Parathyroid adenoma (tissue), 2 donors: Measurements from ENCODE around the gene CASP8AP2.
"Not testable (repeated sequence)": the region's sequence is repeated elsewhere in the genome, so short reads cannot be mapped to it uniquely, and the experiment has no call there.

Experiments
- H2AFZ ChIP-seq: fragments of 300-600 bp; sonication (generic); one replicate; pipeline ENCODE4 v1.7.0; 2017; ENCODE audit warnings: antibody characterized with exemption, mild to moderate bottlenecking
- H3K27ac ChIP-seq: fragments of 300-600 bp; sonication (generic); one replicate; pipeline ENCODE4 v1.7.0; 2017
- H3K27me3 ChIP-seq: fragments of 300-600 bp; sonication (generic); one replicate; pipeline ENCODE4 v1.7.0; 2017; ENCODE audit warnings: low read length; ENCODE audit not compliant: control insufficient read depth, insufficient read depth
- H3K36me3 ChIP-seq: fragments of 300-600 bp; sonication (generic); one replicate; pipeline ENCODE4 v1.7.0; 2017; ENCODE audit warnings: low read length; ENCODE audit not compliant: control insufficient read depth, insufficient read depth
- H3K4me1 ChIP-seq: fragments of 300-600 bp; sonication (generic); one replicate; pipeline ENCODE4 v1.7.0; 2017; ENCODE audit warnings: control low read depth
- H3K4me2 ChIP-seq: fragments of 300-600 bp; sonication (generic); one replicate; pipeline ENCODE4 v1.7.0; 2017; ENCODE audit warnings: low read length
- H3K4me3 ChIP-seq: fragments of 300-600 bp; sonication (generic); one replicate; pipeline ENCODE4 v1.7.0; 2017; ENCODE audit warnings: low read depth, low read length
- H3K79me2 ChIP-seq: fragments of 300-600 bp; sonication (generic); one replicate; pipeline ENCODE4 v1.7.0; 2017; ENCODE audit warnings: control low read depth
- H3K9ac ChIP-seq: fragments of 300-600 bp; sonication (generic); one replicate; pipeline ENCODE4 v1.7.0; 2017; ENCODE audit warnings: mild to moderate bottlenecking
- H3K9me3 ChIP-seq: fragments of 300-600 bp; sonication (generic); one replicate; pipeline ENCODE4 v1.7.0; 2017; ENCODE audit warnings: low read length; ENCODE audit not compliant: control insufficient read depth
- TF ChIP-seq, protein P1 (sequence below): fragments of 300-600 bp; sonication (generic); IDR thresholded peaks from one replicate; pipeline ENCODE4 v1.7.0; 2017; ENCODE audit warnings: antibody characterized with exemption, mild to moderate bottlenecking
- donor health status: primary hyperparathyroidism.

The CASP8AP2 gene

GRCh38 chr6:89888871-89889270 lies 59.2 kb downstream of the CASP8AP2 start:
- TF ChIP-seq, protein P1, sequence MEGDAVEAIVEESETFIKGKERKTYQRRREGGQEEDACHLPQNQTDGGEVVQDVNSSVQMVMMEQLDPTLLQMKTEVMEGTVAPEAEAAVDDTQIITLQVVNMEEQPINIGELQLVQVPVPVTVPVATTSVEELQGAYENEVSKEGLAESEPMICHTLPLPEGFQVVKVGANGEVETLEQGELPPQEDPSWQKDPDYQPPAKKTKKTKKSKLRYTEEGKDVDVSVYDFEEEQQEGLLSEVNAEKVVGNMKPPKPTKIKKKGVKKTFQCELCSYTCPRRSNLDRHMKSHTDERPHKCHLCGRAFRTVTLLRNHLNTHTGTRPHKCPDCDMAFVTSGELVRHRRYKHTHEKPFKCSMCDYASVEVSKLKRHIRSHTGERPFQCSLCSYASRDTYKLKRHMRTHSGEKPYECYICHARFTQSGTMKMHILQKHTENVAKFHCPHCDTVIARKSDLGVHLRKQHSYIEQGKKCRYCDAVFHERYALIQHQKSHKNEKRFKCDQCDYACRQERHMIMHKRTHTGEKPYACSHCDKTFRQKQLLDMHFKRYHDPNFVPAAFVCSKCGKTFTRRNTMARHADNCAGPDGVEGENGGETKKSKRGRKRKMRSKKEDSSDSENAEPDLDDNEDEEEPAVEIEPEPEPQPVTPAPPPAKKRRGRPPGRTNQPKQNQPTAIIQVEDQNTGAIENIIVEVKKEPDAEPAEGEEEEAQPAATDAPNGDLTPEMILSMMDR, result no peak
- Histone ChIP-seq H3K9me3 (no peaks in the 10 kb centered on the region), H3K9ac (no peak overlapping the region)

GRCh38 chr6:89890845-89891528 lies 61.3 kb downstream of the CASP8AP2 start:
- H3K4me3 ChIP-seq, H3K4me2 ChIP-seq, H3K27ac ChIP-seq, H3K79me2 ChIP-seq, H3K27me3 ChIP-seq, H3K9me3 ChIP-seq, H3K36me3 ChIP-seq, H3K9ac ChIP-seq, H3K4me1 ChIP-seq: not testable (repeated sequence)
- peak overlapping the region; percentile 25 for H2AFZ ChIP-seq

More at GRCh38 chr6:89888871-89889270, 59.2 kb downstream of the CASP8AP2 start:
- peaks cover 4% of the 10 kb centered on the region for H3K27me3 ChIP-seq
- no peak overlapping the region for H3K4me3 ChIP-seq
- H3K4me2 ChIP-seq, result no peak overlapping the region
- H3K36me3 ChIP-seq, result no peaks in the 10 kb centered on the region
- H2AFZ ChIP-seq, result no peak overlapping the region
- no peaks in the 10 kb centered on the region for H3K4me1 ChIP-seq
- H3K27ac ChIP-seq, result no peak overlapping the region
- H3K79me2 ChIP-seq, result no peaks in the 10 kb centered on the region

DNA sequence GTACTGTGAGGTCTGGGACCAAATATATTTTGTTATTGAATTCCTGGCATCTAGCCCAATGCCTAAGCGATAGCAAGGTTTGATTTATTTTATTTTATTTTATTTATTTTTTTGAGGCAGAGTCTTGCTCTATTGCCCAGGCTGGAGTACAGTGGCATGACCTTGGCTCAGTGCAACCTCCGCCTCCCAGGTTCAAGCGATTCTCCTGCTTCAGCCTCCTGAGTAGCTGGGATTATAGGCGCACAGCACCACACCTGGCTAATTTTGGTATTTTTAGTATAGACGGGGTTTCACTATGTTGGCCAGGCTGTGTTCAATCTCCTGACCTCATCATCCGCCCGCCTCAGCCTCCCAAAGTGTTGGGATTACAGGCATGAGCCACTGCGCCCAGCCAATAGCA lies 62.9 kb downstream of the CASP8AP2 start:
- not testable (repeated sequence) for H3K27ac ChIP-seq, H2AFZ ChIP-seq, H3K9me3 ChIP-seq, H3K79me2 ChIP-seq, H3K4me3 ChIP-seq, H3K36me3 ChIP-seq, H3K27me3 ChIP-seq, H3K4me2 ChIP-seq, H3K9ac ChIP-seq, H3K4me1 ChIP-seq

DNA sequence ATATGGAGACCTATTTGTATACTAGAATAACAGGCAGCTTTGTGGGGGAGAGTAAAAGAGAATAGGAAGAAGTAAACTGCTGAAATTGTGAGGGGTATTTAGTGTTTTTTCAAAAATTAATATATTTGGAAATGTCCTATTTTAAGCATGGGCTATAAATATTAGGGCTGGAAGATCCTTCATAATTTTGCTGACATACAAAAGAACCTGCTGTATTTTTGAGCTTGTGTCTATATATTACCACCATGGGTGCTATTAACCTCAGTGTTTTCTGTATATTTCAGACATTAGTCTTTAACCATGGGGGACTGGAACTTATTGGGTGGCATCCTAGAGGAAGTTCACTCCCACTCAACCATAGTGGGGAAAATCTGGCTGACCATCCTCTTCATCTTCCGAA lies 64.5 kb downstream of the CASP8AP2 start, which contains the start of gene GJA10:
TSS of gene GJA10 (plus strand) at position 301 of the 400 bp plus-strand sequence. CDS start at position 301, 0 bp downstream.
- H3K36me3 ChIP-seq, result no peaks in the 10 kb centered on the region
- no peak within 1 kb of the TSS for H3K9ac ChIP-seq
- H3K4me2 ChIP-seq, result no peak within 1 kb of the TSS
- H3K9me3 ChIP-seq, result no peaks in the 10 kb centered on the region
- H3K79me2 ChIP-seq, result no peaks in the 10 kb centered on the region
- TF ChIP-seq, protein P1, result no peak
- H3K4me1 ChIP-seq, result no peaks in the 10 kb centered on the region
- H2AFZ ChIP-seq, result peak within 1 kb of the TSS; percentile 12
- peaks cover 4% of the 10 kb centered on the region for H3K27me3 ChIP-seq
- no peak within 1 kb of the TSS for H3K27ac ChIP-seq
- no peak within 1 kb of the TSS for H3K4me3 ChIP-seq

GRCh38 chr6:89895276-89895874 lies 65.7 kb downstream of the CASP8AP2 start:
- H3K4me1 ChIP-seq, result no peaks in the 10 kb centered on the region
- TF ChIP-seq, protein P1, result no peak
- peak overlapping the region; percentile 12 for H2AFZ ChIP-seq
- no peaks in the 10 kb centered on the region for H3K79me2 ChIP-seq
- no peaks in the 10 kb centered on the region for H3K36me3 ChIP-seq
- H3K27ac ChIP-seq, result no peak overlapping the region
- H3K9me3 ChIP-seq, result no peaks in the 10 kb centered on the region
- H3K4me2 ChIP-seq, result no peak overlapping the region
- H3K9ac ChIP-seq, result no peak overlapping the region
- peaks cover 4% of the 10 kb centered on the region for H3K27me3 ChIP-seq
- H3K4me3 ChIP-seq, result no peak overlapping the region

- H3K4me1 ChIP-seq, H3K9me3 ChIP-seq, H3K36me3 ChIP-seq, H3K4me3 ChIP-seq, H2AFZ ChIP-seq, H3K4me2 ChIP-seq, H3K27me3 ChIP-seq, H3K9ac ChIP-seq, H3K27ac ChIP-seq, H3K79me2 ChIP-seq: not testable (repeated sequence)
These were observed 80.6 kb downstream of the CASP8AP2 start for GRCh38 chr6:89910001-89910901.
